DOHH2 (cell line): ENCODE results near the gene CCIN.

Source experiments
- CTCF ChIP-seq: fragments of 200-600 bp; sonication (generic); IDR thresholded peaks from one replicate; pipeline ENCODE4 v1.5.1; 2014; ENCODE audit warnings: antibody characterized with exemption, mild to moderate bottlenecking, low read depth, low read length; ENCODE audit not compliant: poor library complexity, severe bottlenecking
- EZH2phosphoT487 ChIP-seq: fragments of 200-600 bp; sonication (generic); IDR thresholded peaks from 2 replicates; pipeline ENCODE4 v1.6.1; 2017; ENCODE audit warnings: borderline replicate concordance, mild to moderate bottlenecking, antibody characterized with exemption, low read length, moderate library complexity, mixed read lengths

- TF ChIP-seq CTCF, result no peak
- TF ChIP-seq EZH2phosphoT487, result no peak
Observed at GRCh38 chr9:36193023-36193422, 23.8 kb downstream of the CCIN start.
